NB4 (cell line): Measurements from ENCODE around the gene ADARB2.

Source experiments
- CTCF ChIP-seq: IDR thresholded peaks from one replicate; pipeline ENCODE4 v1.5.1; 2012; ENCODE audit warnings: low read depth, low read length
- MAX ChIP-seq: IDR thresholded peaks from 2 replicates; pipeline ENCODE4 v1.6.1; 2011; ENCODE audit warnings: low read depth, low read length
- MYC ChIP-seq: IDR thresholded peaks from 2 replicates; pipeline ENCODE4 v1.6.1; 2011; ENCODE audit warnings: low read depth, low read length
- POLR2A ChIP-seq: IDR thresholded peaks from 2 replicates; pipeline ENCODE4 v1.6.1; 2011; ENCODE audit warnings: mild to moderate bottlenecking; ENCODE audit not compliant: insufficient read length; ENCODE audit errors: extremely low read depth

GRCh38 chr10:1287487-1287886 lies 449.8 kb downstream of the ADARB2 start:
- no peak for TF ChIP-seq CTCF
- TF ChIP-seq MYC = no peak
- TF ChIP-seq POLR2A = no peak
- TF ChIP-seq MAX = no peak
